ENCODE data around the gene ACADVL. TPM values are rescaled to one million over a fixed set of nuclear protein-coding genes. Genes with fewer than 3 reads are reported as not detected.
"Not testable (repeated sequence)": the region's sequence is repeated elsewhere in the genome, so short reads cannot be mapped to it uniquely, and the experiment has no call there.

The ACADVL gene
- total and polyA plus RNA-seq, 4 donors: 158 to 774 (median 545) TPM

DNA sequence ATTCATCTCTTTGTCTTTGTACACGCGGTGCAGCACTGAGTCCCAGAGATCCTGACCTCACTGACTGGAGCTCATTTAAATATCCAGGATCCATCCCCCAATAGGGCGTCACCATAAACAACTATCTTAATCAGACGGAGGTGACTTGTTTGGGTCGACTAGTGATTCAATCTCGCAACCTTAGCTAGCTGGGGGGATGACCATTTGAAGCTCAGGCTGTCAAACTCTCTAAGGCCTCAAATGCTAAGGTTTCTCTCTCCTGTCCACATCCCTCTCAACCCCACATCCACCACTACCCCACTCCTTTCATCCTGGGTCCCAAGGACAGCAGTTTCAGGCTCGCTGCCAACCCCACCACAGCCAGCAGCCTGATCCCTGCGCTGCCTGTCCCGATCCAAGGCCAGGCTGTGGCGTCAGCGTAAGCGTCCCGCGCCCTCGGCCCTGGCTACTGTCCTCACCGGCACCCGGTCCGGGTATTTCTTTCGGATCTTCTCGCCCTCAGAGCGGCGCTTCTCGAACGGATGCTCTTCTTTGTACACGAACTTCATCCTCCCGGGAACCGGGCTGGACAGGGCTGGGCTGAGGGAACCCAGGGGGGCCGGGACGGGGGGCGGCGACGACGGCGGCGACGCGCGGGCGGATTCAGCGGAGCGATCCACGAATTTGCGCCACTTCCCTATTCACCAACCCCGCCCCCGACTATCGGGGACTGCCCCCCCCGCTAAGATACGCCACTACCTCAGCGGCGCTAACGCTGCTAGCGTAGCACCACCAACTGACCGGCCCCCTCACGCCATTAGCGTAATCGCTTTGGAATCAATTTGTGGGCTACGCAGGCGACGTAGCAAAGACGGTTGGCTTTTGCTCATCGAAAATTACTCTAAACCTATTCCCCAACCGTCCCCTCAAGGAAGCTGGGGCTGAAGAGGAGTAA lies 22.3 kb downstream of the ACADVL start, which contains the start of gene GABARAP:
Gene GABARAP, minus strand, starts transcription at position 667 of the 934 bp plus-strand sequence. Its CDS starts 119 bp downstream, at position 548.
- Histone ChIP-seq H3K9me3 (ENCODE audit: control insufficient read depth in 4 of 4, insufficient read depth in 3 of 4, low read length in 3 of 4) (no peaks in the 10 kb centered on the region), H3K36me3 (ENCODE audit: control insufficient read depth in 4 of 4, insufficient read depth in 4 of 4, low read length in 4 of 4) (peaks cover 8 to 33% (median 28%) of the 10 kb centered on the region in 4 donors), H3K4me1 (ENCODE audit: control insufficient read depth in 5 of 5, insufficient read depth in 5 of 5, low read length in 5 of 5) (peaks cover 4 to 29% (median 14%) of the 10 kb centered on the region in 5 donors), H3K27ac (ENCODE audit: low read depth in 1 of 2, low read length in 1 of 2) (peak within 1 kb of the TSS; percentile 94 to 97), H3K27me3 (ENCODE audit: control insufficient read depth in 3 of 3, insufficient read depth in 3 of 3, low read length in 2 of 3) (no peaks in the 10 kb centered on the region), H3K9ac (ENCODE audit: insufficient read depth in 1 of 2, low read length in 2 of 2) (peak within 1 kb of the TSS; percentile 94 to 99), H3K4me3 (peak within 1 kb of the TSS; percentile 83)
- 0% methylated on average over 59 to 62 of the region's 62 CpGs for WGBS, 2 donors
- peak; percentile 97 to 98 (median 98) for DNase-seq
- TF ChIP-seq, protein P1, sequence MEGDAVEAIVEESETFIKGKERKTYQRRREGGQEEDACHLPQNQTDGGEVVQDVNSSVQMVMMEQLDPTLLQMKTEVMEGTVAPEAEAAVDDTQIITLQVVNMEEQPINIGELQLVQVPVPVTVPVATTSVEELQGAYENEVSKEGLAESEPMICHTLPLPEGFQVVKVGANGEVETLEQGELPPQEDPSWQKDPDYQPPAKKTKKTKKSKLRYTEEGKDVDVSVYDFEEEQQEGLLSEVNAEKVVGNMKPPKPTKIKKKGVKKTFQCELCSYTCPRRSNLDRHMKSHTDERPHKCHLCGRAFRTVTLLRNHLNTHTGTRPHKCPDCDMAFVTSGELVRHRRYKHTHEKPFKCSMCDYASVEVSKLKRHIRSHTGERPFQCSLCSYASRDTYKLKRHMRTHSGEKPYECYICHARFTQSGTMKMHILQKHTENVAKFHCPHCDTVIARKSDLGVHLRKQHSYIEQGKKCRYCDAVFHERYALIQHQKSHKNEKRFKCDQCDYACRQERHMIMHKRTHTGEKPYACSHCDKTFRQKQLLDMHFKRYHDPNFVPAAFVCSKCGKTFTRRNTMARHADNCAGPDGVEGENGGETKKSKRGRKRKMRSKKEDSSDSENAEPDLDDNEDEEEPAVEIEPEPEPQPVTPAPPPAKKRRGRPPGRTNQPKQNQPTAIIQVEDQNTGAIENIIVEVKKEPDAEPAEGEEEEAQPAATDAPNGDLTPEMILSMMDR (IDR thresholded peaks at IDR 0.05; ENCODE audit: control extremely low read depth, extremely low read depth): no peak
- ATAC-seq (ENCODE audit: insufficient read depth, low FRiP score): peak; percentile 74

DNA sequence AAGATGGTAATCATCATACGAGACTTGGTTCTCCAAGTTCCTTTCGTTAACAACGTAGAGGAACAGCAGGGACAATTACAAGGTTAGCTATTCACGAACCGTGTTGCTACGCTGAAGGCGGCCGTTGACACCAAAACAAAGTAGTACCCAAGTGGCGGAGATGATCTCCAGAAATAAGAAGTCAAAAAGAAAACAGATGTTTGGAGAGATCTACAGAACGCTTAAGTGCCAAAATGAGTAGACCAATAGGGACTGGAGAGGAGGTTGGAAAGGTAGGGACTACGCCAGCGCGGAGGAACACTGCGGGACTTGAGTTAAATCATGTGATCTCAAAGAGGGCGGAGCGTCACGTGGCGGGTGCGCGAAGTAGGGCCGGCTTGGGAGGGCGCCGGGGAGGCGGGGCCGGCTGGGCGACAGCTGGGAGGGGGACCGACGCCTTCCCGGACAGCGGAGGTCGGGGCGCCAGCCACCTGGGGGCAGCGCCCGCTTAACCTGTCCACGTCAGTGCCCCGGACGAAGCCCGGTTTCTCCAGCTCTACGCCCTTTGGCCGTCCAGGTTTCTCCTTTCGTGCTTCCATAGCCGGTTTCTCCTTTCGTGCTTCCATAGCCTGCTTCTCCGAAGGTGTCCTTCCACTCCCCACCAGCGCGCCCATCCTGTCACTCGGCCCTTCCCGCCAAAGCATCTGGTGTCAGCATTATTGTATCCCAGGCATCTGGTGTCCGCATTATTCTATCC lies 23.1 kb downstream of the ACADVL start:
- Histone ChIP-seq H3K4me3 (peak overlapping the region; percentile 39), H3K9me3 (ENCODE audit: control insufficient read depth in 4 of 4, insufficient read depth in 3 of 4, low read length in 3 of 4) (no peaks in the 10 kb centered on the region), H3K27me3 (ENCODE audit: control insufficient read depth in 3 of 3, insufficient read depth in 3 of 3, low read length in 2 of 3) (no peaks in the 10 kb centered on the region), H3K27ac (ENCODE audit: low read depth in 1 of 2, low read length in 1 of 2) (peak overlapping the region; percentile 93), H3K36me3 (ENCODE audit: control insufficient read depth in 4 of 4, insufficient read depth in 4 of 4, low read length in 4 of 4) (peaks cover 8 to 33% (median 27%) of the 10 kb centered on the region in 4 donors), H3K4me1 (ENCODE audit: control insufficient read depth in 5 of 5, insufficient read depth in 5 of 5, low read length in 5 of 5) (peaks cover 0 to 23% (median 14%) of the 10 kb centered on the region in 5 donors), H3K9ac (ENCODE audit: insufficient read depth in 1 of 2, low read length in 2 of 2) (peak overlapping the region; percentile 7 to 99)
- 1% methylated on average over 45 to 49 of the region's 49 CpGs for WGBS, 2 donors
- TF ChIP-seq, protein P1 (IDR thresholded peaks at IDR 0.05; ENCODE audit: control extremely low read depth, extremely low read depth): peak; percentile 10
- ATAC-seq (ENCODE audit: insufficient read depth, low FRiP score) (peak; percentile 47), DNase-seq (peak; percentile 97 to 99 (median 98))

DNA sequence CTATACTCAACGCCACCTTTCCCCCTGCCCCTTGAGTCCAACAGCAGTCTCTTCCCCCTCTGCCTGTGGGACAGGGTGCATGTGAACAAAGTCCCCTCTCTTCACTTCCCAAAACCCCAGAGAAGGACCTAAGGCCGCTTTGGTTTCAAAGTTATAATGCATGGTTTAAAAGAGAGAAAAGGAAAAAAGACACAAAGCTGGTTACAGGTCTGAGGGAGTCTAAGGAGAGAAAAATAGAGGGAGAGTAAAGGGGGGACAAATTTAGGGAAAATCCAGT lies 23.7 kb downstream of the ACADVL start:
- peak overlapping the region in 1 of 2 donors; percentile 87 for H3K9ac ChIP-seq (ENCODE audit: insufficient read depth in 1 of 2, low read length in 2 of 2)
- TF ChIP-seq, protein P1 (IDR thresholded peaks at IDR 0.05; ENCODE audit: control extremely low read depth, extremely low read depth): no peak
- ATAC-seq (ENCODE audit: insufficient read depth, low FRiP score): no peak

DNA sequence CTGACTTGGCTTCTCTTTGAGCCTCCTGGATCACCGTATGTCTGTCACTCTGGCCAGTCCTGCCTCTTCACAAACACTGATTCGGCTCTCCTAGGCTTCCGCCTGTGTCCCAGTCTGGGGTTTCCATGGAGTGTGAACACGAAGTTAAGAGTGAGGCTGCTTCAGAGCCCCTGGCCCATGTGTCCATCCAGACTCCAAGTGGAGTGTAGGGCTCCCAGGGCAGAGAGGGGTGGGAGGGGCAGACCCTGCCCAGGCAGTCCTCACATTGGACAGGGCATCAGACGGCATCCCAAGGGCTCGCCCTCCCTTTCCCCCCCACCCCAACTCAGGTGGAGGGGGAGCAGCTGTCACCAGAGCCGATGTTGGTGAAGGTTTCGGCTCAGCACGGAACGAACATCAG lies 24.1 kb downstream of the ACADVL start:
- H3K9ac ChIP-seq (ENCODE audit: insufficient read depth in 1 of 2, low read length in 2 of 2); ATAC-seq (ENCODE audit: insufficient read depth, low FRiP score); DNase-seq; H3K4me3 ChIP-seq; H3K27ac ChIP-seq (ENCODE audit: low read depth in 1 of 2, low read length in 1 of 2); H3K27me3 ChIP-seq (ENCODE audit: control insufficient read depth in 3 of 3, insufficient read depth in 3 of 3, low read length in 2 of 3); H3K9me3 ChIP-seq (ENCODE audit: control insufficient read depth in 4 of 4, insufficient read depth in 3 of 4, low read length in 3 of 4): not testable (repeated sequence)
- H3K36me3 ChIP-seq (ENCODE audit: control insufficient read depth in 4 of 4, insufficient read depth in 4 of 4, low read length in 4 of 4): peaks cover 8 to 33% (median 27%) of the 10 kb centered on the region in 4 donors
- H3K4me1 ChIP-seq (ENCODE audit: control insufficient read depth in 5 of 5, insufficient read depth in 5 of 5, low read length in 5 of 5): peaks cover under 1 to 23% (median 14%) of the 10 kb centered on the region in 5 donors
- WGBS, 2 donors: 83 to 92% methylated on average over 10 of the region's 10 CpGs

More for the DNA sequence above, 23.7 kb downstream of the ACADVL start:
- Histone ChIP-seq H3K27me3 (ENCODE audit: control insufficient read depth in 3 of 3, insufficient read depth in 3 of 3, low read length in 2 of 3) (no peaks in the 10 kb centered on the region), H3K27ac (ENCODE audit: low read depth in 1 of 2, low read length in 1 of 2) (peak overlapping the region; percentile 93), H3K36me3 (ENCODE audit: control insufficient read depth in 4 of 4, insufficient read depth in 4 of 4, low read length in 4 of 4) (peaks cover 8 to 33% (median 27%) of the 10 kb centered on the region in 4 donors), H3K4me1 (ENCODE audit: control insufficient read depth in 5 of 5, insufficient read depth in 5 of 5, low read length in 5 of 5) (peaks cover 0 to 23% (median 14%) of the 10 kb centered on the region in 5 donors), H3K9me3 (ENCODE audit: control insufficient read depth in 4 of 4, insufficient read depth in 3 of 4, low read length in 3 of 4) (no peaks in the 10 kb centered on the region), H3K4me3 (peak overlapping the region; percentile 39)
- WGBS, 2 donors: 32 to 66% methylated on average over 2 of the region's 2 CpGs
- DNase-seq: no peak
